Fibroblast of skin of abdomen (primary cell): Measurements from ENCODE around the gene HOOK2.
"Not testable (repeated sequence)": the region's sequence is repeated elsewhere in the genome, so short reads cannot be mapped to it uniquely, and the experiment has no call there.

Experiments
- DNase-seq: peaks from one replicate; pipeline ENCODE4 v3.0.0-alpha.2; 2013

Gene HOOK2

DNA sequence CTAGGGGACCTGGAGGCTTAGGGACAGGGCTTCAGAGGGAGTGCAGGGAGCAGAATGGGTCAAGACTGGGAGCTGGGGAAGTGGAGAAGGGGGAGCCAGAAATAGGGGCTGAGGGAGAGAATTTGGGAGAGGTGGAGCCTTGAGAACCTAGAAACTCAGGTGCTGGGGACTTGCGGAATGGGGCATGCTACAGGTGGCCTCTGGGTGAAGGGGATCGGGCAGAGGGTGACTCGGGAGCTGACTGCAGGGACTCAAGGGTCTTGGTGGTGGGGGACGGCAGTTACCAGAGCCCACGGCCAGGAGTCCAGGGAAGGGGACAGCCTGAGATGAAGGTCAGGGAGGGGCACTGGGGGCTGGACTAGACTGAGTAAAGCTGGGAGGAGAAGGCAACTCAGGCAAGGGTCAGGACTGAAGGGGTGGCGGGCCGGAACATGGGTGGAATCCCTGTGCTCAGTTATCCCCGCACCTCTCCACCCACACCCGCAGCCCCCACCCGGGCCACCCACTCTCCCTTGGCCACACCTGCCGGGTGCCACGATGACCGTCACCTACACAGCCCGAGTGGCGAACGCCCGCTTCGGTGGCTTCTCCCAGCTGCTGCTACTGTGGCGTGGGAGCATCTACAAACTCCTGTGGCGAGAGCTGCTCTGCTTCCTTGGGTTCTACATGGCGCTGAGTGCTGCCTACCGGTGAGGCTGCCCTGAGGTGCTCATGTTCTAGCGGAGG is 23.1 kb downstream of the HOOK2 start:
- DNase-seq = no peak

DNA sequence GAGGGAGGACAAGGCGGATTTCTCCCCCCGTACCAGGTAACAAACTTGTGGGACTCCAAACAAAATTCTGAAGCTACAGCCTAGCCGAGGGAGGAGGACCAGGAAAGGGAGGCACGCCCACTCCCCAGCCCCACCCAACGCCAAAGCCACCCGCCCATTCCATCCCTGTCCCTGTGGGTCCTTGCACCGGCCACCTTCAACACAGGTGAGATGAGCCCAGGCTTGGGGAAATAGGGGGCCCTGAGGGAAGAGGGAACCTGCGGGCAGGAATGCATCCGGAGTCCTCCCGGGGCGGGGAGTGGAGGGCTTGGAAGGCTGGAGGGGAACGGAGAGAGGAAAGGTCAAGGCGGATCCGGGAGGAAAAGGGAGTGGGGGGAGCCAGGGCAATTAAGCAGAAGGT is 23.7 kb downstream of the HOOK2 start, which contains the start of gene BEST2:
TSS of gene BEST2 (plus strand) at position 157 of the 400 bp plus-strand sequence. CDS start 802 bp downstream, outside the sequence.
- DNase-seq = no peak

DNA sequence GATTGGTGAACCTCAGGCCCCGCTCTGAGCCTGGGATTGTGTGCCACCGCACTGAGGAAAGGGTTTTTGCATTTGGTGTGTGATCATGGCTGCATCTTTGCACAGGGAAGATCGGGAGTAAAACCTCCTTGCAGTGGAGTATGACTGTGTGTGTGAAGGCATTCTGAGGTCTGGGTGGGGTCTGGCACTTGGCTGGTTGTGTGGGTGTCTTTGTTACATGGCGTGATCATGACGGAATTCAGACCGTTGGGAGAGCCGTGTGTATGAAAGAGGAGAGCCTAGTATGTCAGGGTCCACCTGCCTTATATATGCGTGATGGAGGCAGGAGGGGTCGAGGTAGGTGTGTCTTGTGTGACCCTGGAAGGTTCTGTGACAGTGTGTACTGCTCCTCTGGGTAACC is 24.5 kb downstream of the HOOK2 start:
- DNase-seq = no peak

DNA sequence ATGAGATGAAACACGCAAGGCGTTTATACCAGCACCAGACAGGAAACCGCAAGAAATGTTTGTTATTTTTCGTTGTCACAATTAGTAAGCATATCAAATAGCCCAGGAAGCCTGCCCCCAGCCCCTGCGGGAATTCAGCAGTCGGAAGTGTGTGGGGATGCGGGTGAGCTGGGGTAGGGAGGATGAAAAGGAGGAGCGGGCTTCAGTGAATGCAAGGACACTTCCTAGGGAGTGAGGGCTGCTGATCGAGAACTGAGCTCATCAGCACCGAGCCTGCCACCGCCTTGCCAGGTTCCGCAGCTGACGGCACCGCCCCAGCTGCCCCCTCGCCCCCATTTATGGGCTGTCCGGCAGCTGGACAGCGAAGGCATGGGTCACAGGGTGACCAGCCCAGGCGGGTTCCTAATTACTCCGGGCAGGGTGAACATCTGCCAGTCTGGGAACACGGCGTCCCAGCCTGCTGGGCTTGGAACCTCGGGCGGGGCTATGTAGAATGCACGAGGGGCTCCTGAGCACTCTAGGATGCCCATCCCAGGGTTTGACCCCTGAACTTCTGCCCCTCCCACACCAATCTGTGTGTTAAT is 25.3 kb downstream of the HOOK2 start:
- DNase-seq = peak; percentile 5

DNA sequence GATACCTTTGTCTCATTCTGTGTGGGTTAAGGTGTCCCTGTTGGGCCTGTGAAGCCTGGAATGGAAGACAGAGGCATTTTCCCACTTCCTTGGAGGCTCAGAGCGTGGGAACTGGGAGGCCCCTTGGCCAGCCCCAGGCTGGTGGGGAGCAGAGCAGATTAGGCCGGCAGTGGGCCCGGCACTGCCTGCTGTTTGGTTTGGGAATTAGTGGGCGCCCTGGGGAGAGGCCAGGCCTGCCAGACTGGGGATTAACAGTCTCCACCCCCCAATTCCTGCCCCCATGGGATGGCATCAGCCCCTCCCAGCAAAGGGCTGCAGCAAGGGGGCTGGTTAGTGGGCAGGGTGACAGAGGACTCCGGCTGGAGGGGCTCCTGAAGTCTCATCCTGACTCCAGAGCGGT is 26.9 kb downstream of the HOOK2 start:
- DNase-seq = no peak

DNA sequence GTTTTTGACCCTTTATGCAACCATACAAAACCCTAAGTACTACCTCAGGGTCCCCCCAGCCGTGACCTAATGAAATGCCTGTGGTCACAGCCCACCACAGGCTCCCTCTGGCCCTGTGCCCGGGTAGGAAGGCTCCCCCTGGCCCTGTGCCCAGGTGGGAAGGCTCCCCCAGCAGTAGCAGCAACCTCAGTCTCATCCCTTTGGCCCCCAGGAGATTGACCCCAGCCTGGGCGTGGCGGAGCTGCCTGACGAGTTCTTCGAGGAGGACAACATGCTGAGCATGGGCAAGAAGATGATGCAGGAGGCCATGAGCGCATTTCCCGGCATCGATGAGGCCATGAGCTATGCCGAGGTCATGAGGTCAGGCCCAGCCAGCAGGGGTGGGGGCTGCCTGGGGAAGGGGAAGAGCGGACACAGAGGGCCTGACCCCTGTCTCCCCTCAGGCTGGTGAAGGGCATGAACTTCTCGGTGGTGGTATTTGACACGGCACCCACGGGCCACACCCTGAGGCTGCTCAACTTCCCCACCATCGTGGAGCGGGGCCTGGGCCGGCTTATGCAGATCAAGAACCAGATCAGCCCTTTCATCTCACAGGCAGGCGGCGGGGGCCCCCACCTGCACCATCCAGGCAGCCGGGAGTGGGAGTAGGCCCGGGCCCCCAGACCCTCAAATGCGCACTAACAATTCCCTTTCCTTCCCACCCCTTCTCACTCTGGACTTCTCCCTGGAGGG is 30.0 kb downstream of the HOOK2 start:
- DNase-seq = no peak

DNA sequence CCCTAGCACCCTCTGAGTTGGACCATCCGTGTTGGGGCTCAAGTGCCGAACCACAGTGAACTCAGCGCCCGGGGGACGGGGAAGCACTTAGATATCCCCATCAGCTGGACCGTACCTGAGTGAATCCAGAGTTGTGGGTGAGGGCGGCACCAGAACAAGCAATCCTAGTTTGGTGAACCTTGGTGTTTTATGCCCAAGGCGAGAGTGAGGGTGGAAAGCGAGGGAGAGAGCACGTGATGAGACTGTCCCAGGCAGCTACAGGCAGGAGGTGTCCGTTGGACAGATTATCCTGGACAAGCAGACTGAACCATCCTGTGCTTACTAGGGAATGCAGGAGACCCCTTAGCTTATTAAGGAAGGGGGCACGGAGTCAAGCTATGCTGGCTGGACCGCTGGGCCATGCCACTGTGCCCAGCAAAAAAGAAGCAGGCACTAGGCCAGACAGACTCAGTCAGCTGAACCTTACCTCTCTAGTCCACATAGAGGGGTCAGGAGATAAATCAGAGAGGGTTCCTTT is 37.5 kb downstream of the HOOK2 start:
- DNase-seq = no peak

DNA sequence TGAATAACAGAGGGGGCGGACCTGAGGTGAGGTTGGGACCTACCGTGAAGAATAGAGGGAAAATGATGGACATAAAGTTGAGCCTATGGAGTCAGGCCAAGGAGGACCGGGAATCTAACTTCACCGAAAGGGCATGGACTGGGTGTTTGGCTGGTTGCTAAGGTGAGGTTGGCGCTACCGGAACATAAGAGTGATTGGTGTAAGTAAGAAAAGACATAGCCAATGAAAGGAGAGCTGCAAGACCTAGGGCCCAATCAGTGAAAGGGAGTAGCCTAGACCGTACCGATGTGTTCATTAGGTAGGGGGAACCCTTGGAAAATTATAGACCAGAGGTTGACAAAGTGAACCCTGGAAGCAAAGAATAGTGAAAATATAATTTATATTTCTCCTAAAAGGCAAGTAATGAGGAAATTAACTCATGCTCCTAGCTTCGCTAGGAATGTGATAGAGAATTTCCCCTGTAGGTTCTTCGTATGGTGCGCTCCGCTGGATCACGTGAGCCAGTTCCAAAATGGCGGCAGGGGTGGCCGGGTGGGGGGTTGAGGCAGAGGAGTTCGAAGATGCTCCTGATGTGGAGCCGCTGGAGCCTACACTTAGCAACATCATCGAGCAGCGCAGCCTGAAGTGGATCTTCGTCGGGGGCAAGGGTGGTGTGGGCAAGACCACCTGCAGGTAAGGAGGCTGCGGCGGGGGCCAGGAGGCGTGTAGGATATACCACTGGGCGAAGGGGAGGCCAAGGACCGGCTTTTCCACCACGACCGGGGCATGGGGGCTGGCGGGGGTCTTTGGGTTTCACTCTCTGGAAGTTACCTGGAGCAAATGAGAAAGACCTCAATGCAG is 38.1 kb downstream of the HOOK2 start, which contains the start of gene GET3:
TSS of gene GET3 (plus strand) at position 503 of the 840 bp plus-strand sequence. CDS start at position 512, 9 bp downstream.
- peak; percentile 100 for DNase-seq

DNA sequence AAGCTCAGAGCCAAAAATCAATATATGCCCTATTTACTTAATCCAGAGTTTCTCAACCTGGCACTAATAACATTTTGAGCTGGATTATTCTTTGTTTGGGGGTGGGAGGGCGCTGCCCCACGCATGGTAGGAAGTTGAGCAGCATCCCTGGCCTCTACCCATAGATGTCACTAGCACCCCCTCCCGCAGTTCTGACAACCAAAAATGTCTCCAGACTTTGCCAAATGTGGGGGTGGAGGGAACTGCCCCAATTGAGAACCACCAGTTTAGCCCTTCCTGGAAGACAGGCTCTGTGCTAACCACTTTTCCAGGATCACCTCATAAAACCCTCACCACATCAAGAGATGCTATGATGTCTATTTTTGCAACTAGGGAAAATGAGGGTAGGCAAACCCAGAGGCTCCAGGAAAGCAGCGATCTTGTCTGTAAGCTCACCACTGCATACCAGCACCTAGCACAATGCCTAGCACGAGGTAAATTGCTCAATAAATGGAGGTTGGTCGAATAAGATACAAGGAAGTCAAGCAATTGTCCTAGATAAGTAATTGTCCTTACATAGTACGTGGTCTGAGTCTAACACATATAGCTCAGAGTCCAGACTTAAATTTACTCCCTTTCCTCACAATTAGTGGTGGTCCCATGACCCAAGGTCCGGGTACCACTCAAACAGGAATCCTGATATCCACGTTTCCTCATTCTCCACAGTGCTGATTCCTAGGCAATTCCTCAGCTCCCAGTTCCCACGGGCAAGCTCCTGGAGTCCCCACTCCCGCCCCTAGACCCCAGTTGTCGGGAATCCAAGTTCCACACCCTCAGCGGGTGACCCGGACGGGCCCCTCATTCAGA is 41.8 kb downstream of the HOOK2 start:
- peak; percentile 41 for DNase-seq

DNA sequence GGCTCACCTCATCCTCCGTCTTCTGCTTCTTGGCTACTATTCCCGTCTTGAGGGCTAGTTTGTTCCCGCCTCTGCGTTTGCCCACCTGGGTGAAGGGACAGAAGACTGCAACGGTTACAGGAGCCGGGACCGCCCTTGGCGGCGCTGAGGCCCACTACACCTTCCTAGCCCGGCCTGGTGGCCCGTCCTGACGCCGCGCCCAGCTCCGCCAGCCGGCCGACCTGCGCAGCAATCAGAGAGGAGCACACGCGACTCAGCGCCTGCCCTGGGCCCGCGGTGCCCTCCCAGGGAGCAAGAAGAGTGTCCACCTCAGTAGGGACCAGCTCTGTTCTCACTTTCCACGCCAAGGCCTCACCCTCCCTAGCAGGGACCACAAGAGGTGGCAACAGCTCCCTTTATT is 44.0 kb downstream of the HOOK2 start:
- DNase-seq = no peak

DNA sequence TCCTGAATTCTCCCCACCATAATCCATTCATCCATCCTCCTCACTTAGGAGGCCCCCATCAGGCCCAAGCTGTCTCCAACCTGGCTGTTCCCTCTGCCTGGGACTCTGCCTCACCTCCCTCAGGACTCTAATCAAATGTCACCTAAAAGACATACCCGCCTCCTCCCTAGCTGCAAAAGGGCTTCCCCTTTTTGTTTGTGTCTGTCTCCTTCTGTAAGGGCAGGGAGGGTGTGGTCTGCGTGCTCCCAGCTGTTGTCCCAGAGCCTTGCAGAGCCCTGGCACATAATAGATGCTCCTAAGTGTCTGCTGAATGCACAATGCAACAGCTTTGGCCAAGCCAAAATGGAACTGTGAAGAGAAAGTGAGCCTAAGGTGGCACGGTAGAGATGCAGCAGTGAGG is 45.3 kb downstream of the HOOK2 start:
- no peak for DNase-seq

DNA sequence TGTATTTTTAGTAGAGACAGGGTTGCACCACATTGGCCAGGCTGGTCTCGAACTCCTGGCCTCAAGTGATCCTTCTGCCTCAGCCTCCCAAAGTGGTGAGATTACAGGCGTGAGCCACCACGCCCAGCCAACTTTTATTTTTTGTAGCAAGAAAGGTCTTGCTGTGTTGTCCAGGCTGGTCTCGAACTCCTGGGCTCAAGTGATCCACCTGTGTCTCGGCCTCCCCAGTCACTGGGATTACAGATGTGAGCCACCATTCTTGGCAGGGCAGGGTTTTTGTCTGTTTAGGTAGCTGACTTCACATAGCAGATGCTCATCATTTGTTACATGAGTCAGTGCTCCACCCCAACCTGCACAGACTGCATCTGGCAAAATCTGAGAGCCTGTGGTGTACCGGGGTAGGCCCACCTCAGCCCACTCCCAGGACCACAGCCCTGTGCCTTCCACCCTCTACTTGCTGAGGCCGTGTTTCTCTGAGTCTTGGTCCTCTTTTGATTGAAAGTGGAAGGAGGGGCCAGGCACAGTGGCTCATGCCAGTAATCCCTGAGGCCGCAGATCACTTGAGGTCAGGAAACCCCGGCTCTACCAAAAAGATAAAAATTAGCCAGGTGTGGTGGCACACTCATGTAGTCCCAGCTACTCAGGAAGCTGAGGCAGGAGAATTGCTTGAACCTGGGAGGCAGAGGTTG is 47.5 kb downstream of the HOOK2 start:
- DNase-seq = no peak

DNA sequence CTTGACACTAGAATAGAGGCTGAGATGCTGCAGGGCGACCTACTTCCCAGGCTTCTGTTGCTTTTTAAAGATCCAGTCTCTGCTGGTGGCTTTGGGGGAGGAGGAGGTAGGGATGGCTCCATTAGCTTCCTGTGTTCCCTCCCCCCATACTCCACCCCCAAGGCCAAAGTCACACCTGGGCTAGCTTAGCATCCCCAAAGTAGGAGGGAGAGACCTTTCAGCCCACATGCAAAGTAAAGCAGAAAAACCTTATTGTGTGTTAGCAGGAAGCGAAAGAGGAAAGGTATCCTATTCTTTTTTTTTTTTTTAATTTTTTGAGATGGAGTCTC is 48.4 kb downstream of the HOOK2 start:
- no peak for DNase-seq

DNA sequence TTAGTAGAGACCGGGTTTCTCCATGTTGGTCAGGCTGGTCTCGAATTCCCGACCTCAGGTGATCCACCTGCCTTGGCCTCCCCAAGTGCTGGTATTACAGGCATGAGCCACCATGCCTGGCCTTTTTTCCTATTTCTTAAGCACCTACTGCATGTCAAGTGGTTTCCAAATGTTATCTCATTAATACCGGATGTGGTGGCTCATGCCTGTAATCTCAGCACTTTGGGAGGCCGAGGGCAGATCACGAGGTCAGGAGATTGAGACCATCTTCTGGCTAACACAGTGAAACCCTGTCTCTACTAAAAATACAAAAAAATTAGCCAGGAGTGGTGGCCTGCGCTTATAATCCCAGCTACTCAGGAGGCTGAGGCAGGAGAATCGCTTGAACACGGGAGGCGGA is 49.7 kb downstream of the HOOK2 start:
- DNase-seq = not testable (repeated sequence)

DNA sequence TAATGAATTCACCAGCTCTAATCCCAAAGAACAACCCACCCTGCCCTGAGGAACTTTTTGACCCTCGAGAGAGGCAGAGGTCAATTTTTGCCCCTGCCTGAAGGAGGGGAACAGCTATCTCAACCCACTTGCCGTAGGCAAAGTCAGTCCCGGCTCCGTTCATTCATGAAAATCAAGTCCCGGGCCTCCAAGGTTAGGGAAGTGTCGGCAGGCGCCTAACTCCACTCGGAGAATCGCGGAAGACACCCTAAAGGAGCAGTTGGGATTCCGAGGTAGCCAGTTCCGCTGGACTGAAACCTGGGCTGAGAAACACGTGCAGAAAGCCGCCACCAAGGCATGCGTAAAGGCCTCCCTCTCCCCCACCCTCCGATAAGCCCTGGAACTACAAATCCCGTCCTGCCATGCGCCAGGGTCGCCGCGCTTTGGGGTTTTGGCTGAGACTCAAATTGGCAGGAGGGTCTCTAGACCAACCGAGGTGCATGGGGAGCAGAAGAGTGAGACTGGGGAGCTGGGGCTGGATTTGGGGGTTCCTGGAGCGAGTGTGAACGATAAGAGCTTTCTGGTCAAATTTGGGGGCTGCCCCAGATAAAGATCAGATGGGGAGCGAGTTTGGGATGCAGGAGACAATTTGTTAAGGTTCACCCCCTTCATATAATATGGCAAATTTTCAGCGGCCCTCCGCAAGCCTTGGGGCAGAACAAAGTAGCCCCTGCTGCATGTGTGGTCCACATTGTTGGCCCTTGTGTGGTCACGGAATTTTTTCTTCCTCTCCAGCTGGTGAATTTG is 51.5 kb downstream of the HOOK2 start, which contains the start of gene TNPO2:
TSS of gene TNPO2 (minus strand) at position 292 of the 786 bp plus-strand sequence. CDS start 2,955 bp downstream, outside the sequence.
- peak; percentile 63 for DNase-seq

DNA sequence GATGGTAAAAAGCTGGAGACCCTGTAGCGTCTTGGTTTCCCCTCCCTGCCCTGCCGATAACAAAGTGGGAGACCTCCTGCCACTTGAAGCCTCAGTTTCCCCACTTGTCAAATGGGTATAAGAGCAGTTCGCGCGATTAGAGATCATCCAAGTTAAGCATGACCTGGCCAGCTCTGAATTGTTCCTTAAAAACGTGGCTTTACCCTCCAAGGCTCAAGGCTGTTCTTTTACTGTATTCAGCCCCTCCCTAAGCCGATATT is 52.0 kb downstream of the HOOK2 start:
- DNase-seq = no peak

DNA sequence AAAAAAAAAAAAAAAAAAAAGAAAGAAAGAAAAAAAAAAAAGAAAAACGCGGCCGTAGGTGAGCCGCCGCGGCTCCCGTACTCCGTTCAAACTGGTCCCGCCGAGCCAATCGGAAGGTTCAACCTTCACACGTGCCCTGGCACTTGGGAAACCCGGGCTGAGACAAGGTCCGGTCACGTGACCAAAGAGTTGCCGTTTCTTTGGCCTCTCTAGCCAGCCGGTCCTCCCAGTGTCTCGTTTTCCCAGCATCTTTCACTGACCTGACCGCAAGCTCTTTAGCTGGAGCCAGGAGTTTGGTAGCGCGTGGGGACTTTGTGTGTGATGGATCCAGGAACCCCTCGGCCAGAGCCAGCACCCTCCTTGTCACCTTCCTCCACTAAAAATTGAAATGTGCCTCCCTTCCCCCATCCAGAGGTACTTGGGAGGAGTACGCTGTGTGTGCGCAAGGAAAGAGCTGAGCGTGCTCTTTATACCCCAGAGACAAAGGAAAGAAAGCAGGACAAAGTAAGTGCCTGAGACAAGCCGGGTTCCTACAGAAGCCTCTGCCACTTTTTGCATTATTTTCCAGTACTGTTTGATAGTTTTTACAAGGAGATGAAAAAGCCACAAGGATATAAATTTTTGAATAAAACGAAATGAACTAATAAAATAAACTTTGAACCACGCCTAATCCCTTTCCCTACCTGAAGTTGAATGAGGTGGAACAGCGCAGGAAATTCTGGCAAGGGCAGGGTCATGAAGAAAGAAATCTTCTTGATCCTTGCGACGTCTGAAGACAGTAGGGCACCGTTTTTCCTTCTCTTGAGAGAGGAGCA is 52.6 kb downstream of the HOOK2 start:
- peak; percentile 99 for DNase-seq

DNA sequence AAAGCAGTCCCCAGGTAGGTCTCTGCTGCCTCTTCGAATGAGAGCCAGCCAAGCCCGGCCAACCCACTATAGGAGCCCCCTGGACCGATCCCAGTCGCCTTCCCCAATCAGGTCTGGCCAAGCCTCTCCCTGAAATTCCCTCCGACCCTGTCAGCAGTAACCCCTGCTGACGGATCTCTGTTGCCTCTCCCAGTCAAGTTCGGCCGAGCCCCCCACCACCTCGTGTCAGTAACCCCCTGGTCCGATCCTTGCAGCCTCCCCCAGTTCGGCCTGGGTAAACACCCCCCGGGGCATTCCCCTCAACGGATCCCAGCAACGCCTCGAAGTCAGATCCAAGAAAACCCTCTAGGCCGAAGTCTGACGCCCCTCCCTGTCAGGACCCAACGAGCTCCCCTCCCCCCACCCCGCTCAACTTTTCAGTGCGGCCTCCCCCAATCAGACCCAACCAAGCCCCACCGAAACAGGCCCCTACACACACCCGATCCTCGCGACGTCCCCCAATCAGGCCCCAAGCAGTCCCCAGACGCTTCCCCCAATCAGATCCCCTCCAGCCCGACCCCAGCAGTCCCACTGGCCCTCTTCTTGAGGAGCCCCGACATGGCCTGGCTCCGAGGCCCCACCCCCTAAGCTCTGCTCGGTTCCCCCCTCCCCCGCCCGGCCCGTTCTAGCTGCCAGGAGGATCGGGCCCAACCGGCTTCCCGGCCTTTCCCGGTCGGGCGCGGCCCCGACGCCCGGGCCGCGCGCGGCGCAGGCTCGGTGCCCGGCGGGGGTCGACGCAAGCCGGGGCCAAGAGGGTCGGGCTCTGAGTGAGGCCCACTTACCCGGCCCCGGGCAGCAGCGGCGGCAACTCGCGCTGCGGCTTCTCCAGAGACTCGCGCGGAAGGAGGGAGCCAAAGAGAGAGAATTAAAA is 53.4 kb downstream of the HOOK2 start:
- DNase-seq = peak; percentile 81
